Fibroblast of mammary gland (primary cell): Measurements from ENCODE around the gene FAS.

ENCODE experiments used
- DNase-seq: peaks from one replicate; pipeline ENCODE4 v3.0.0-alpha.2; 2010; ENCODE audit warnings: low read depth
- H3K4me3 ChIP-seq: 2 replicates; pipeline ENCODE4 v1.5.1; 2011; ENCODE audit warnings: low read depth, mild to moderate bottlenecking, low read length, moderate library complexity; ENCODE audit not compliant: control insufficient read depth
- TF ChIP-seq, protein P1 (sequence below): conservative IDR thresholded peaks from 2 replicates; pipeline ENCODE4 v1.5.1; 2011; ENCODE audit warnings: low read depth, low read length, inconsistent platforms; ENCODE audit not compliant: control insufficient read depth, insufficient read depth

FAS gene

GRCh38 chr10:88990384-88991160, at the start of gene FAS:
FAS (plus strand) TSS chr10:88990798; CDS start chr10:88990877, 79 bp downstream.
- TF ChIP-seq, protein P1, sequence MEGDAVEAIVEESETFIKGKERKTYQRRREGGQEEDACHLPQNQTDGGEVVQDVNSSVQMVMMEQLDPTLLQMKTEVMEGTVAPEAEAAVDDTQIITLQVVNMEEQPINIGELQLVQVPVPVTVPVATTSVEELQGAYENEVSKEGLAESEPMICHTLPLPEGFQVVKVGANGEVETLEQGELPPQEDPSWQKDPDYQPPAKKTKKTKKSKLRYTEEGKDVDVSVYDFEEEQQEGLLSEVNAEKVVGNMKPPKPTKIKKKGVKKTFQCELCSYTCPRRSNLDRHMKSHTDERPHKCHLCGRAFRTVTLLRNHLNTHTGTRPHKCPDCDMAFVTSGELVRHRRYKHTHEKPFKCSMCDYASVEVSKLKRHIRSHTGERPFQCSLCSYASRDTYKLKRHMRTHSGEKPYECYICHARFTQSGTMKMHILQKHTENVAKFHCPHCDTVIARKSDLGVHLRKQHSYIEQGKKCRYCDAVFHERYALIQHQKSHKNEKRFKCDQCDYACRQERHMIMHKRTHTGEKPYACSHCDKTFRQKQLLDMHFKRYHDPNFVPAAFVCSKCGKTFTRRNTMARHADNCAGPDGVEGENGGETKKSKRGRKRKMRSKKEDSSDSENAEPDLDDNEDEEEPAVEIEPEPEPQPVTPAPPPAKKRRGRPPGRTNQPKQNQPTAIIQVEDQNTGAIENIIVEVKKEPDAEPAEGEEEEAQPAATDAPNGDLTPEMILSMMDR, result no peak
- H3K4me3 ChIP-seq, result peak within 1 kb of the TSS; percentile 91
- peak; percentile 79 for DNase-seq

- TF ChIP-seq, protein P1, result no peak
- DNase-seq, result no peak
- H3K4me3 ChIP-seq, result no peak overlapping the region
Observed at GRCh38 chr10:88941026-88941425, 49.6 kb upstream of the FAS start.

DNA sequence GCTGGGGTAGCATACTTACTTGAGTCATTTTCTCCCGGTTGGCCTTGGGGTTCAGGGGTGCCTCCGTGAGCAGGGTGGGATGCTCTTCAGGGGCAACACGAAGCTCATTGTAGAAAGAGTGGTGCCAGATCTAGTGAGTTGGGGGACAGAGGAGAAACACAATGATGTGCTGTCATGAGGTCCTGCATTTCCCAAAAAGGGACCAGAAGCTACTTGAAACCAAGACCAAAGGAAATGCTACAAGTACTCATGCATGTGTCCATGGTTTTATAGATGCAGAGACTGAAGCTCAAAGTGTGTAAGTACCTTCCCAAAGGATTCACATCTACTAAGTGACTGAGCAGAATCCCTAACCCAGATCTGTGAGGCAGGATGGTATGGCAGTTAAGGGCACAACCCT, 46.8 kb upstream of the FAS start:
- TF ChIP-seq, protein P1, result no peak
- H3K4me3 ChIP-seq, result no peak overlapping the region

DNA sequence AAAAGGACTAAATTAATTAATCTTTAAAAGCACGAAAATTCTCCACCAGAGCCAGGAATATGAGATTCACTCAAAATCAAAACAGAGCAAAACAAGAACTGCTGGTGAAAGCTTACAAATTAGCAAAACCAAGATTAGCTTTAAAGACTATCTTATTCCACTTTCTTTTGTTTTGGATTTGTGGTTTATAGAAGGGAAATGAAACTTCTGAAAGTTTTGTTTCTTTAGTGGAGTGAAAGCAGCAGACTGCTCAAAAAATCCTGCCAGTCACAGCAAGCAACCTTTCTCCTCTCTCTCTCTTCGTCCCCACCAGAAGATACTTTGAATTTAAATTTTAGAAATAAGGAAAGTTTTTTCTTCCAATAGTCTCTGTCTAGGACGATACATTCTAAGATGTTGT, 45.8 kb upstream of the FAS start:
- no peak for DNase-seq
- no peak overlapping the region for H3K4me3 ChIP-seq
- TF ChIP-seq, protein P1, result no peak

More for the DNA sequence above, 46.8 kb upstream of the FAS start:
- DNase-seq, result no peak

DNA sequence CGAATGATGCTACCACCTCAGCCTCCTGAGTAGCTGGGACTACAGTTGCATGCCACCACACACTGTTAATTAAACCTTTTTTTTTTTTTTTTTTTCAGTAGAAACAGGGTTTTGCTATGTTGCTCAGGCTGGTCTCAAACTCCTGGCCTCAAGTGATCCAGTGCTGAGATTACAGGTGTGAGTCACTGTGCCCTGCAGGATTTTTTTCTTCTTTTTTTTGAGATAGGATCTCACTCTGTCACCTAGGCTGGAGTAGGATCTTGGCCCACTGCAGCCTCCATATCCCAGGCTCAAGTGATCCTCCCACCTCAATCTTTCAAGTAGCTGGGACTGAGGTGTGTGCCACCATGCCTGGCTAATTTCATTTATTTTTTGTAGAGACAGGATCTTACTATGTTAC, 44.4 kb upstream of the FAS start:
- TF ChIP-seq, protein P1, result no peak
- no peak overlapping the region for H3K4me3 ChIP-seq
- no peak for DNase-seq

DNA sequence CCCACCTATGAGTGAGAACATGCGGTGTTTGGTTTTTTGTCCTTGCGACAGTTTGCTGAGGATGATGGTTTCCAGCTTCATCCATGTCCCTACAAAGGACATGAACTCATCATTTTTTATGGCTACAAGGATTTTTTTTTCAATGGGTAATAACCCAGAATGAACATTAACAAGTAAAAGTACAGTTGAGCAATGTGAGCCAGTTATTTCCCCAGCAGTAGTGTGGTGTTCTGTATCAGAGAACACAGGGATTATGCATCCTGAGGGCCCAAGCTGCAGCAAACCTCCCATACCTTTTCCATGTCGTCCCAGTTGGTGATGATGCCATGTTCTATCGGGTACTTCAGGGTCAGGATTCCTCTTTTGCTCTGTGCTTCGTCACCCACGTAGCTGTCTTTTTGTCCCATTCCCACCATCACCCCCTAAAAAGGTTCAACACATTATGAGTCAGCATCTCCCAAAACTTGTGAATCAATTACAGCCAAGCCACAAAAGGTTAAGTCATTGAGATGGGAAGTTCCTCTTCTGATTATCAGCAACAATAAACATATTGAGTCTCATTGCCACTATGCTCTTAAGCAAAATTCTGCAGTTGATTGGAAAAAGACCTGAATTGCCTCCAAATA, 43.5 kb upstream of the FAS start:
- peak; percentile 60 for DNase-seq
- TF ChIP-seq, protein P1, result no peak
- H3K4me3 ChIP-seq, result no peak overlapping the region
